A673 (cell line): ENCODE data around the gene GPAT3. TPM values are rescaled to one million over a fixed set of nuclear protein-coding genes. Genes with fewer than 3 reads are reported as not detected.

Experiments
- BruUV-seq: library from RNA; stranded (reverse); fragments of 400-500 nt; replicated peaks from 2 replicates; lab custom pipeline; 2021; lab: Mats Ljungman, UMichigan
- CTCF ChIA-PET: fragments of 300-600 bp; sonication (Branson Sonifier 250); formaldehyde crosslinking; loops from one replicate; lab custom pipeline; 2022; ENCODE audit warnings: antibody characterized with exemption; lab: Charles Lee
- POLR2A ChIA-PET: fragments of 300-600 bp; sonication (Branson Sonifier 250); formaldehyde crosslinking; loops from one replicate; lab custom pipeline; 2022; ENCODE audit warnings: antibody characterized with exemption; ENCODE audit not compliant: low non-redundant PET; lab: Charles Lee
- DNase-seq: peaks from one replicate; pipeline ENCODE4 v3.0.0-alpha.2; 2015; ENCODE audit warnings: low spot score
- H3K27ac ChIP-seq: fragments of 200-600 bp; sonication (generic); 2 replicates; pipeline ENCODE4 v1.5.1; 2016; ENCODE audit warnings: mixed run types, low read depth, mild to moderate bottlenecking, mixed read lengths, antibody characterized with exemption, low read length; ENCODE audit not compliant: poor library complexity, severe bottlenecking
- H3K27me3 ChIP-seq: fragments of 200-600 bp; sonication (generic); replicated peaks from 2 replicates; pipeline ENCODE4 v1.6.1; 2017; ENCODE audit warnings: mixed run types, low read depth, mild to moderate bottlenecking, mixed read lengths, antibody characterized with exemption, low read length; ENCODE audit not compliant: insufficient read depth, poor library complexity
- H3K36me3 ChIP-seq: fragments of 200-600 bp; sonication (generic); 2 replicates; pipeline ENCODE4 v1.6.1; 2016; ENCODE audit warnings: mixed run types, mild to moderate bottlenecking, mixed read lengths, antibody characterized with exemption, low read length; ENCODE audit not compliant: insufficient read depth, poor library complexity, severe bottlenecking
- H3K4me1 ChIP-seq: fragments of 200-600 bp; sonication (generic); 2 replicates; pipeline ENCODE4 v1.6.1; 2017; ENCODE audit warnings: mixed run types, mild to moderate bottlenecking, mixed read lengths, antibody characterized with exemption, low read length; ENCODE audit not compliant: insufficient read depth, poor library complexity, severe bottlenecking
- H3K4me3 ChIP-seq: fragments of 200-600 bp; sonication (generic); 2 replicates; pipeline ENCODE4 v1.5.1; 2016; ENCODE audit warnings: low read depth, mixed run types, mild to moderate bottlenecking, mixed read lengths, low read length; ENCODE audit not compliant: poor library complexity, severe bottlenecking
- H3K9me3 ChIP-seq: fragments of 200-600 bp; sonication (generic); 2 replicates; pipeline ENCODE4 v1.6.1; 2016; ENCODE audit warnings: mixed run types, low read depth, mild to moderate bottlenecking, mixed read lengths, antibody characterized with exemption, low read length; ENCODE audit not compliant: poor library complexity, severe bottlenecking
- EZH2 ChIP-seq: fragments of 200-600 bp; sonication (generic); IDR thresholded peaks from 2 replicates; pipeline ENCODE4 v1.6.1; 2017; ENCODE audit warnings: borderline replicate concordance, low read depth, mild to moderate bottlenecking, mixed read lengths, antibody characterized with exemption, low read length; ENCODE audit not compliant: poor library complexity, severe bottlenecking
- intact Hi-C: fragments of 100-400 bp; cut with micrococcal nuclease; formaldehyde crosslinking; loops from one replicate; pipeline ENCODE4 v1.10.0; 2022; ENCODE audit not compliant: unreplicated experiment
- total RNA-seq: library from RNA; stranded (reverse); gene quantifications from 2 replicates; pipeline ENCODE4 v1.2.3, GENCODE V29; 2021
- TF ChIP-seq, protein P1 (sequence below): fragments of 300-800, 200-600 bp; sonication (generic); conservative IDR thresholded peaks from 2 replicates; pipeline ENCODE4 v1.5.1; 2017; ENCODE audit warnings: low read depth, mild to moderate bottlenecking, antibody characterized with exemption, low read length, moderate library complexity, mixed read lengths

GPAT3 gene
- total RNA-seq, 1 experiment from 2014 or later, result 1.2 TPM

GRCh38 chr4:83581411-83582288 is 45.7 kb downstream of the GPAT3 start:
- TF ChIP-seq EZH2, result no peak
- TF ChIP-seq, protein P1, sequence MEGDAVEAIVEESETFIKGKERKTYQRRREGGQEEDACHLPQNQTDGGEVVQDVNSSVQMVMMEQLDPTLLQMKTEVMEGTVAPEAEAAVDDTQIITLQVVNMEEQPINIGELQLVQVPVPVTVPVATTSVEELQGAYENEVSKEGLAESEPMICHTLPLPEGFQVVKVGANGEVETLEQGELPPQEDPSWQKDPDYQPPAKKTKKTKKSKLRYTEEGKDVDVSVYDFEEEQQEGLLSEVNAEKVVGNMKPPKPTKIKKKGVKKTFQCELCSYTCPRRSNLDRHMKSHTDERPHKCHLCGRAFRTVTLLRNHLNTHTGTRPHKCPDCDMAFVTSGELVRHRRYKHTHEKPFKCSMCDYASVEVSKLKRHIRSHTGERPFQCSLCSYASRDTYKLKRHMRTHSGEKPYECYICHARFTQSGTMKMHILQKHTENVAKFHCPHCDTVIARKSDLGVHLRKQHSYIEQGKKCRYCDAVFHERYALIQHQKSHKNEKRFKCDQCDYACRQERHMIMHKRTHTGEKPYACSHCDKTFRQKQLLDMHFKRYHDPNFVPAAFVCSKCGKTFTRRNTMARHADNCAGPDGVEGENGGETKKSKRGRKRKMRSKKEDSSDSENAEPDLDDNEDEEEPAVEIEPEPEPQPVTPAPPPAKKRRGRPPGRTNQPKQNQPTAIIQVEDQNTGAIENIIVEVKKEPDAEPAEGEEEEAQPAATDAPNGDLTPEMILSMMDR, result no peak
- BruUV-seq, result no TSS peak
- intact Hi-C loops, result no loop called here
- DNase-seq, result no peak
- H3K36me3 ChIP-seq, result no peaks in the 10 kb centered on the region
- H3K27ac ChIP-seq, result no peak overlapping the region
- CTCF ChIA-PET, result no interaction called here
- POLR2A ChIA-PET, result no interaction called here
- no peaks in the 10 kb centered on the region for H3K4me1 ChIP-seq
- H3K27me3 ChIP-seq, result no peaks in the 10 kb centered on the region
- H3K9me3 ChIP-seq, result no peaks in the 10 kb centered on the region
- H3K4me3 ChIP-seq, result no peak overlapping the region

DNA sequence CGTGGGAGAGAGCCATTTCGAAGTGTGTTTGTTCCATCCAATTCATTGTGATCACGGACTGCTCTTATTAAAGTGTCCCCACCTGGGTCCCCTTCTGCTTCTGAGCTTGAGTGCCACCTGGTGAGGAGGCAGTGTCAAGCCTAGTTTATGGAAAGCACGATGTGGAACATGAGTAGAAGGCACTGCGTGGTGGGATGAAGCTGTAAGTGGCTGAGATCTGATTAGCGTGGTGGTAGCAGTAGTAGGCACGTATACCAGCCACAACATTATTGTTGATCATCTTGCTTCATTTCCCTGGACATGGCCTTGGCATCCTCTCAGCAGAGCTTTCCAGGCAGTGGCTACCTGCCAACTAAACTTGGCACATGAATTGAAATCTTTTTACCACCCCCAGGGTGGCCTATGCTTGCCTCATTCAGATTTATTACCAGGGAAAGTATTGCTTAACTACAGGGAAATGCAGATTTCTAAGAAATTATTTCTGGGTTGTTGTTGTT is 46.4 kb downstream of the GPAT3 start:
- CTCF ChIA-PET, result interaction anchor here (0.5 to 0.6 kb wide), 2 partner anchors 90 to 1120 kb away, joined by 4 to 6 read pairs; no protein-coding TSS in a partner anchor
- TF ChIP-seq, protein P1, result no peak; the same call in 1 of the 2 replicates
- no peak for TF ChIP-seq EZH2
- intact Hi-C loops, result no loop called here
- no TSS peak for BruUV-seq
- Histone ChIP-seq H3K4me3 (no peak overlapping the region), H3K9me3 (no peaks in the 10 kb centered on the region), H3K36me3 (no peaks in the 10 kb centered on the region), H3K27me3 (no peaks in the 10 kb centered on the region), H3K4me1 (no peaks in the 10 kb centered on the region), H3K27ac (no peak overlapping the region)
- peak; percentile 71 for DNase-seq
- POLR2A ChIA-PET, result no interaction called here

DNA sequence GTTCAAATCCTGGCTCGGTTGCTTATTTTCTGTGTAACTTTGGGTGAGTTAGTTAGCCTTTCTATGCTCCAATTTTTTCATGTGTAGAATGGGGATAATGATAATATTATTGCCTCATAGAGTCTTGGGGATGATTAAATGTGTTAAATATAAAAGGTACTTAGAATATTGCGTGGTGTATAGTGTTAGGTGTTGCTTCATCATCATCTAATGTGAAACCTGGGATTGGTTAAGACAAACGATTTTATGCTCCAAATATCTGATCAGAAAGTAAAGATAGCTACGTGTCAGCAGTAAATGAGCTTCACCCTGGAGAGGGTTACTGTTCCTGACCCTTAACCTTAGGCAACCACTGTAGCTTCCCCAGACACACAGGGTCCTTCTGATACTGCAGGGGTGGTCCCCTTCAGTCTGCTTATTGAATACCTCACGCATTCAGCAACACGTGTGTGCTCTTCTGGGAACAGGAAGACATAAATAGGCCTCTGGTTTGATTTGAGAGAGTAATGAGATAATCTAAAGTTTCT is 50.1 kb downstream of the GPAT3 start:
- intact Hi-C loops, result no loop called here
- ChIA-PET POLR2A (no interaction called here), CTCF (no interaction called here)
- BruUV-seq, result no TSS peak
- DNase-seq, result no peak
- Histone ChIP-seq H3K36me3 (no peaks in the 10 kb centered on the region), H3K9me3 (no peaks in the 10 kb centered on the region), H3K27ac (no peak overlapping the region), H3K4me1 (no peaks in the 10 kb centered on the region), H3K4me3 (no peak overlapping the region), H3K27me3 (no peaks in the 10 kb centered on the region)
- TF ChIP-seq, protein P1, result no peak
- no peak for TF ChIP-seq EZH2
